HCT116 (cell line): Measurements from ENCODE around the gene TWF2. TPM values are rescaled to one million over a fixed set of nuclear protein-coding genes. Genes with fewer than 3 reads are reported as not detected.

Source experiments
- ATAC-seq: fragments of 200-7000 bp; cut with Tn5 transposase; 2 replicates; pipeline ENCODE4 v1.9.1; 2020; ENCODE audit warnings: mild to moderate bottlenecking, moderate library complexity
- BruUV-seq: library from RNA; stranded (reverse); fragments of 400-500 nt; replicated peaks from 2 replicates; lab custom pipeline; 2021; lab: Mats Ljungman, UMichigan
- CTCF ChIA-PET: fragments of 300-600 bp; sonication (Branson Sonifier 250); formaldehyde crosslinking; loops from one replicate; lab custom pipeline; 2021; ENCODE audit warnings: antibody characterized with exemption; lab: Charles Lee
- POLR2A ChIA-PET: fragments of 300-600, 350-600 bp; sonication (Branson Sonifier 250); formaldehyde crosslinking; loops from one replicate; lab custom pipeline; 2021; ENCODE audit warnings: antibody characterized with exemption; lab: Charles Lee
- RAD21 ChIA-PET, 2 experiments: fragments of 300-600 bp; sonication (Branson Sonifier 250); formaldehyde crosslinking; loops; one replicate each; lab custom pipeline; 2023; ENCODE audit warnings: low total read pairs in 2 of 2; ENCODE audit not compliant: uncharacterized antibody in 2 of 2, unreplicated experiment in 2 of 2, low non-redundant PET in 1 of 2; lab: Charles Lee
- DNase-seq: peaks from one replicate; pipeline ENCODE4 v3.0.0-alpha.2; 2010; ENCODE audit warnings: low read depth, low spot score
- H2AFZ ChIP-seq: fragments of 200-600 bp; shearing (Covaris generic), sonication (generic); 2 replicates; pipeline ENCODE4 v1.6.1; 2017; ENCODE audit warnings: low read depth, mixed run types, mixed read lengths, antibody characterized with exemption, low read length; ENCODE audit not compliant: poor library complexity, severe bottlenecking
- H3K27ac ChIP-seq: 2 replicates; pipeline ENCODE4 v1.5.1; 2012; ENCODE audit warnings: low read depth, low read length
- H3K27me3 ChIP-seq: fragments of 200-600 bp; sonication (generic); 2 replicates; pipeline ENCODE4 v1.6.1; 2016; ENCODE audit warnings: mixed run types, low read length, mixed read lengths; ENCODE audit not compliant: insufficient read depth
- H3K36me3 ChIP-seq, 2 experiments: fragments of 200-500 bp in 1 of 2; fragments of 200-600 bp in 1 of 2; sonication (Bioruptor generic) in 1 of 2; sonication (generic) in 1 of 2; 2 replicates each; pipeline versions ENCODE4 v1.5.1 to v1.6.1; 2014 to 2016; ENCODE audit warnings: low read length in 2 of 2, inconsistent platforms in 1 of 2, mixed read lengths in 1 of 2, mixed run types in 1 of 2; ENCODE audit not compliant: insufficient read depth in 2 of 2, control insufficient read depth in 1 of 2
- H3K4me1 ChIP-seq, 2 experiments: fragments of 200-600 bp in 1 of 2; sonication (generic) in 1 of 2; 2 replicates each; pipeline versions ENCODE4 v1.5.1 to v1.6.1; 2012 to 2017; ENCODE audit warnings: low read length in 2 of 2, inconsistent platforms in 1 of 2, mild to moderate bottlenecking in 1 of 2, mixed read lengths in 1 of 2, mixed run types in 1 of 2, moderate library complexity in 1 of 2; ENCODE audit not compliant: insufficient read depth in 2 of 2, control insufficient read depth in 1 of 2
- H3K4me2 ChIP-seq: fragments of 200-600 bp; sonication (generic); 2 replicates; pipeline ENCODE4 v1.6.1; 2017; ENCODE audit warnings: mixed run types, low read length, mixed read lengths
- H3K4me3 ChIP-seq, 2 experiments: fragments of 200-600 bp in 1 of 2; sonication (generic) in 1 of 2; replicated peaks in 1 of 2; 2 replicates each; pipeline ENCODE4 v1.5.1; 2011 to 2016; ENCODE audit warnings: low read length in 2 of 2, control low read depth in 1 of 2, low read depth in 1 of 2, mild to moderate bottlenecking in 1 of 2, mixed read lengths in 1 of 2, mixed run types in 1 of 2
- H3K79me2 ChIP-seq: fragments of 200-600 bp; sonication (generic); 2 replicates; pipeline ENCODE4 v1.6.1; 2017; ENCODE audit warnings: mild to moderate bottlenecking, mixed run types, low read length, moderate library complexity, mixed read lengths; ENCODE audit not compliant: insufficient read depth
- H3K9ac ChIP-seq: fragments of 200-600 bp; sonication (generic); 2 replicates; pipeline ENCODE4 v1.6.1; 2016; ENCODE audit warnings: low read length, mixed read lengths
- H3K9me2 ChIP-seq: fragments of 200-600 bp; sonication (generic), shearing (Covaris generic); 2 replicates; pipeline ENCODE4 v1.6.1; 2017; ENCODE audit warnings: mixed run types, mild to moderate bottlenecking, moderate library complexity; ENCODE audit not compliant: insufficient read depth
- H3K9me3 ChIP-seq, 2 experiments: fragments of 200-500 bp in 1 of 2; fragments of 200-600 bp in 1 of 2; sonication (Bioruptor generic) in 1 of 2; sonication (generic) in 1 of 2; 2 replicates each; pipeline ENCODE4 v1.6.1; 2014 to 2017; ENCODE audit warnings: low read length in 2 of 2, mixed read lengths in 2 of 2, inconsistent platforms in 1 of 2, low read depth in 1 of 2, mild to moderate bottlenecking in 1 of 2, mixed run types in 1 of 2, moderate library complexity in 1 of 2; ENCODE audit not compliant: control insufficient read depth in 1 of 2, insufficient read depth in 1 of 2
- H4K20me1 ChIP-seq: fragments of 200-600 bp; sonication (generic), shearing (Covaris generic); 2 replicates; pipeline ENCODE4 v1.6.1; 2017; ENCODE audit warnings: mixed run types, mild to moderate bottlenecking, moderate library complexity; ENCODE audit not compliant: insufficient read depth
- CEBPB ChIP-seq: IDR thresholded peaks from 2 replicates; pipeline ENCODE4 v1.6.1; 2012; ENCODE audit warnings: low read depth
- CTCF ChIP-seq, 3 experiments: fragments of 200-600 bp in 1 of 3; sonication (generic) in 1 of 3; IDR thresholded peaks in 2 of 3; conservative IDR thresholded peaks in 1 of 3; 2 replicates each; pipeline ENCODE4 v1.5.1; 2012 to 2017; ENCODE audit warnings: low read depth in 2 of 3, low read length in 2 of 3, antibody characterized with exemption in 1 of 3, borderline replicate concordance in 1 of 3, control low read depth in 1 of 3, mild to moderate bottlenecking in 1 of 3, mixed read lengths in 1 of 3, mixed run types in 1 of 3, moderate library complexity in 1 of 3; ENCODE audit not compliant: insufficient read depth in 1 of 3
- EGR1 ChIP-seq: IDR thresholded peaks from 2 replicates; pipeline ENCODE4 v1.6.1; 2012; ENCODE audit warnings: low read depth
- ELF1 ChIP-seq: IDR thresholded peaks from 2 replicates; pipeline ENCODE4 v1.6.1; 2012; ENCODE audit warnings: low read depth, borderline replicate concordance
- EZH2 ChIP-seq: fragments of 200-600 bp; sonication (generic); IDR thresholded peaks from 2 replicates; pipeline ENCODE4 v1.6.1; 2017; ENCODE audit warnings: antibody characterized with exemption, mixed run types
- EZH2phosphoT487 ChIP-seq: fragments of 200-600 bp; IDR thresholded peaks from 2 replicates; pipeline ENCODE4 v1.6.1; 2018; ENCODE audit warnings: antibody characterized with exemption, borderline replicate concordance
- FOSL1 ChIP-seq: IDR thresholded peaks from 2 replicates; pipeline ENCODE4 v1.6.1; 2012; ENCODE audit warnings: low read depth
- JUND ChIP-seq: IDR thresholded peaks from 2 replicates; pipeline ENCODE4 v1.6.1; 2012
- MAX ChIP-seq: IDR thresholded peaks from 2 replicates; pipeline ENCODE4 v1.6.1; 2012
- POLR2A ChIP-seq: IDR thresholded peaks from 2 replicates; pipeline ENCODE4 v1.7.0; 2011; ENCODE audit warnings: borderline replicate concordance; ENCODE audit not compliant: insufficient read depth, insufficient read length; ENCODE audit errors: extremely low read depth
- RAD21 ChIP-seq: IDR thresholded peaks from 2 replicates; pipeline ENCODE4 v1.6.1; 2012; ENCODE audit warnings: low read depth, mild to moderate bottlenecking
- SIN3A ChIP-seq: IDR thresholded peaks from 2 replicates; pipeline ENCODE4 v1.6.1; 2012; ENCODE audit warnings: low read depth
- SP1 ChIP-seq: IDR thresholded peaks from 2 replicates; pipeline ENCODE4 v1.6.1; 2012; ENCODE audit warnings: low read depth
- TCF7L2 ChIP-seq: IDR thresholded peaks from 2 replicates; pipeline ENCODE4 v1.7.0; 2011; ENCODE audit warnings: borderline replicate concordance, inconsistent platforms; ENCODE audit not compliant: insufficient read depth, insufficient read length; ENCODE audit errors: extremely low read depth
- YY1 ChIP-seq: IDR thresholded peaks from 2 replicates; pipeline ENCODE4 v1.6.1; 2011; ENCODE audit warnings: low read length, low read depth, moderate library complexity, mild to moderate bottlenecking; ENCODE audit not compliant: insufficient replicate concordance; ENCODE audit errors: extremely low read depth
- ZNF274 ChIP-seq: fragments of 200-500 bp; sonication (Bioruptor generic); IDR thresholded peaks from 2 replicates; pipeline ENCODE4 v1.6.1; 2014; ENCODE audit warnings: mild to moderate bottlenecking, low read depth, low read length, inconsistent platforms
- intact Hi-C: fragments of 100-400 bp; cut with micrococcal nuclease; formaldehyde crosslinking; loops from 2 replicates; pipeline ENCODE4 v1.10.0; 2022
- total RNA-seq: library from RNA; stranded (reverse); gene quantifications from one replicate; pipeline ENCODE4 v1.2.1, GENCODE V29; 2021; ENCODE audit not compliant: unreplicated experiment
- TF ChIP-seq, protein P1 (sequence below): IDR thresholded peaks from 2 replicates; pipeline ENCODE4 v1.6.1; 2011; ENCODE audit warnings: mild to moderate bottlenecking, low read length, moderate library complexity; ENCODE audit not compliant: insufficient replicate concordance; ENCODE audit errors: extremely low read depth
- TF ChIP-seq, protein P2 (sequence below): IDR thresholded peaks from 2 replicates; pipeline ENCODE4 v1.6.1; 2012

TWF2 gene
- total RNA-seq, 1 experiment from 2014 or later = 100 TPM

DNA sequence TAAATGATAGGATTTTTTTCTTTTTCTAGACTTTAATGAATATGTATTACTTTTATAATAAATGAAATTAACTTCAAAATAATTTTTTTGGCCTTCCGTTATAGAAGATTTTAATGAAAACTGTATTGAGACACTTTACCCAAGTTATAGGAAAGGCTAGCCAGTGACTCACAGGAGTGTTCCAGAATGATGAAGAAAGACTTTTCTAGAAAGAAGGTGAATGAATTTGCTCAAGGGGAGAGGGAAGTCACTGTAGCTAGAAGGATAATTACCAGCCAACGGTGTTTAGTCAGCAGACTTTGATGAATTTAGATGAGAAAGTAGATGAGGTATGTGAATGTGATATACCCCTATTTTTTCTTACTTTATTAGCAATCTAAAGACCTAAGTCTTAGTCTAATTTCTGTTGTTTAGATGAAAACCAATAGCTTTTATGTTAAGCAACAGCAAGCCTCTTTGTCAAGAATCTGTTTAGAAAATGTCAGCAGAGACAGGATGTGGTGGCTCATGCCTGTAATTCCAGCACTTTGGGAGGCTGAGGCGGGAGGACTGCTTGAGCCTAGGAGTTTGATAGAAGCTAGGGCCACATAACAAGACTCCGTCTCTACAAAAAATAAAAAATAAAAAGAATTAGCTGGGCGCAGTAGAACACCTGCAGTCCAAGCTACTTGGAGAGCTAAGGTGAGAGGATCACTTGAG is 37.8 kb downstream of the TWF2 start:
- Histone ChIP-seq H3K27ac (no peak overlapping the region), H3K4me2 (no peak overlapping the region), H3K4me1 (peaks cover 9 to 24% of the 10 kb centered on the region in 2 experiments), H3K36me3 (peaks cover 44 to 55% of the 10 kb centered on the region in 2 experiments), H3K27me3 (no peaks in the 10 kb centered on the region), H4K20me1 (no peaks in the 10 kb centered on the region), H3K4me3 (no peak overlapping the region), H3K9me2 (no peaks in the 10 kb centered on the region)
- intact Hi-C loops = no loop called here
- BruUV-seq = no TSS peak
- ChIA-PET POLR2A (interaction anchor here (0.9 to 1.3 kb wide), 2 partner anchors 16 to 47 kb away, joined by 4 read pairs; partner anchors contain the start of gene POC1A), RAD21 (no interaction called here)
- no peak for DNase-seq
- TF ChIP-seq TCF7L2 = no peak
- no peak for TF ChIP-seq SP1
- TF ChIP-seq SIN3A = no peak
- TF ChIP-seq EZH2 = no peak
- TF ChIP-seq EGR1 = no peak
- TF ChIP-seq ZNF274 = no peak
- TF ChIP-seq FOSL1 = no peak
- no peak for TF ChIP-seq CTCF (IDR thresholded peaks at IDR 0.05 in 2 of 3, conservative IDR thresholded peaks at IDR 0.05 in 1 of 3; ENCODE audit: borderline replicate concordance in 1 of 3, insufficient read depth in 1 of 3, low read depth in 2 of 3, low read length in 2 of 3)
- no peak for TF ChIP-seq CEBPB
- no peak for TF ChIP-seq EZH2phosphoT487
- TF ChIP-seq RAD21 = no peak
- TF ChIP-seq JUND = no peak
- no peak for TF ChIP-seq YY1
- no peak for TF ChIP-seq POLR2A
- no peak for TF ChIP-seq MAX
- TF ChIP-seq, protein P1, sequence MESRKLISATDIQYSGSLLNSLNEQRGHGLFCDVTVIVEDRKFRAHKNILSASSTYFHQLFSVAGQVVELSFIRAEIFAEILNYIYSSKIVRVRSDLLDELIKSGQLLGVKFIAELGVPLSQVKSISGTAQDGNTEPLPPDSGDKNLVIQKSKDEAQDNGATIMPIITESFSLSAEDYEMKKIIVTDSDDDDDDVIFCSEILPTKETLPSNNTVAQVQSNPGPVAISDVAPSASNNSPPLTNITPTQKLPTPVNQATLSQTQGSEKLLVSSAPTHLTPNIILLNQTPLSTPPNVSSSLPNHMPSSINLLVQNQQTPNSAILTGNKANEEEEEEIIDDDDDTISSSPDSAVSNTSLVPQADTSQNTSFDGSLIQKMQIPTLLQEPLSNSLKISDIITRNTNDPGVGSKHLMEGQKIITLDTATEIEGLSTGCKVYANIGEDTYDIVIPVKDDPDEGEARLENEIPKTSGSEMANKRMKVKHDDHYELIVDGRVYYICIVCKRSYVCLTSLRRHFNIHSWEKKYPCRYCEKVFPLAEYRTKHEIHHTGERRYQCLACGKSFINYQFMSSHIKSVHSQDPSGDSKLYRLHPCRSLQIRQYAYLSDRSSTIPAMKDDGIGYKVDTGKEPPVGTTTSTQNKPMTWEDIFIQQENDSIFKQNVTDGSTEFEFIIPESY = no peak
- TF ChIP-seq ELF1 = no peak
- TF ChIP-seq, protein P2, sequence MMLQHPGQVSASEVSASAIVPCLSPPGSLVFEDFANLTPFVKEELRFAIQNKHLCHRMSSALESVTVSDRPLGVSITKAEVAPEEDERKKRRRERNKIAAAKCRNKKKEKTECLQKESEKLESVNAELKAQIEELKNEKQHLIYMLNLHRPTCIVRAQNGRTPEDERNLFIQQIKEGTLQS = no peak
- TF ChIP-seq, all 23 proteins: peak for 0
- H3K9ac ChIP-seq = no peak overlapping the region
- peaks cover 25% of the 10 kb centered on the region for H3K79me2 ChIP-seq
- no peak for ATAC-seq
- CTCF ChIA-PET = interaction anchor here (2.2 kb wide), 1 partner anchor 19 kb away, joined by 10 read pairs; no protein-coding TSS in a partner anchor
- no peak overlapping the region for H2AFZ ChIP-seq
- H3K9me3 ChIP-seq = no peaks in the 10 kb centered on the region
